HepG2 (cell line): ENCODE results near the gene CPNE4. TPM values are rescaled to one million over a fixed set of nuclear protein-coding genes. Genes with fewer than 3 reads are reported as not detected.

Source experiments
- ATAC-seq: fragments of 200-7000 bp; cut with Tn5 transposase; 3 replicates; pipeline ENCODE4 v1.9.1; 2020; ENCODE audit warnings: mild to moderate bottlenecking, moderate library complexity
- BruUV-seq: library from RNA; stranded (reverse); fragments of 400-500 nt; replicated peaks from 2 replicates; lab custom pipeline; 2021; lab: Mats Ljungman, UMichigan
- CTCF ChIA-PET: fragments of 300-600 bp; formaldehyde crosslinking; extraction: SDS; loops from one replicate; lab custom pipeline; 2021; ENCODE audit warnings: low total read pairs, inconsistent platforms, low intra/inter-chr PET ratio; lab: Yijun Ruan, JAX
- POLR2A ChIA-PET: fragments of 350-600 bp; sonication (Branson Sonifier 250); formaldehyde crosslinking; loops from one replicate; lab custom pipeline; 2020; ENCODE audit warnings: antibody characterized with exemption, inconsistent platforms; lab: Yijun Ruan, JAX
- DNase-seq: peaks from one replicate; pipeline ENCODE4 v3.0.0-alpha.2; 2015; ENCODE audit warnings: low spot score
- FAIRE-seq: peaks from 3 replicates; lab custom pipeline; 2011; peaks lifted over from hg19 to GRCh38; lab: Jason Lieb, UNC
- H2AFZ ChIP-seq: one replicate; pipeline ENCODE4 v1.6.1; 2011; ENCODE audit warnings: low read length, inconsistent platforms
- H3K27ac ChIP-seq: fragments of 300-600 bp; 3 replicates; pipeline ENCODE4 v1.8.0; 2011; ENCODE audit warnings: mixed run types, mild to moderate bottlenecking, mixed read lengths, low read length, inconsistent platforms; ENCODE audit not compliant: insufficient read depth; ENCODE audit errors: extremely low read length
- H3K27me3 ChIP-seq, 2 experiments: fragments of 200-600 bp in 1 of 2; 2 replicates in 1 of 2; 3 replicates in 1 of 2; pipeline versions ENCODE4 v1.6.0 to v1.8.0; 2011; ENCODE audit warnings: low read length in 2 of 2, mild to moderate bottlenecking in 2 of 2, moderate library complexity in 2 of 2, inconsistent platforms in 1 of 2; ENCODE audit not compliant: insufficient read depth in 2 of 2, control insufficient read depth in 1 of 2
- H3K36me3 ChIP-seq, 2 experiments: fragments of 200-600 bp in 1 of 2; replicated peaks in 1 of 2; 2 replicates in 1 of 2; 3 replicates in 1 of 2; pipeline versions ENCODE4 v1.5.1 to v1.8.0; 2011; ENCODE audit warnings: low read length in 2 of 2, inconsistent platforms in 1 of 2; ENCODE audit not compliant: insufficient read depth in 2 of 2, control insufficient read depth in 1 of 2
- H3K4me1 ChIP-seq: 2 replicates; pipeline ENCODE4 v1.5.1; 2012; ENCODE audit warnings: low read length, inconsistent platforms; ENCODE audit not compliant: insufficient read depth
- H3K4me2 ChIP-seq: 2 replicates; pipeline ENCODE4 v1.6.0; 2011; ENCODE audit warnings: low read depth, low read length, inconsistent platforms
- H3K4me3 ChIP-seq, 3 experiments: fragments of 200-600 bp in 1 of 3; sonication (generic), shearing (Covaris generic) in 1 of 3; replicated peaks in 1 of 3; 2 replicates each; pipeline ENCODE4 v1.5.1; 2011 to 2016; ENCODE audit warnings: low read length in 3 of 3, inconsistent platforms in 2 of 3, low read depth in 2 of 3, mild to moderate bottlenecking in 2 of 3, control low read depth in 1 of 3, mixed read lengths in 1 of 3; ENCODE audit not compliant: insufficient read depth in 1 of 3
- H3K79me2 ChIP-seq: one replicate; pipeline ENCODE4 v1.6.1; 2011; ENCODE audit warnings: low read length, inconsistent platforms; ENCODE audit not compliant: insufficient read depth
- H3K9ac ChIP-seq: 2 replicates; pipeline ENCODE4 v1.6.0; 2011; ENCODE audit warnings: mild to moderate bottlenecking, low read depth, low read length, inconsistent platforms; ENCODE audit not compliant: insufficient read depth
- H3K9me3 ChIP-seq: 2 replicates; pipeline ENCODE4 v1.5.1; 2012; ENCODE audit warnings: mild to moderate bottlenecking, low read length
- H4K20me1 ChIP-seq: 2 replicates; pipeline ENCODE4 v1.6.0; 2011; ENCODE audit warnings: inconsistent platforms, mild to moderate bottlenecking, low read length, moderate library complexity; ENCODE audit not compliant: insufficient read depth
- DMAP1 ChIP-seq: IDR thresholded peaks from 2 replicates; pipeline ENCODE4 v1.6.1; 2016
- JUND ChIP-seq: sonication (generic); formaldehyde crosslinking; IDR thresholded peaks from 2 replicates; pipeline ENCODE4 v1.8.0; 2022; ENCODE audit warnings: mild to moderate bottlenecking, missing genetic modification reagents
- ONECUT2 ChIP-seq: sonication (generic); formaldehyde crosslinking; IDR thresholded peaks from 2 replicates; pipeline ENCODE4 v1.4.0; 2020; ENCODE audit warnings: missing genetic modification reagents
- SYNCRIP ChIP-seq: fragments of 200-400 bp; formaldehyde crosslinking; IDR thresholded peaks from 2 replicates; pipeline ENCODE4 v1.6.1; 2018; ENCODE audit warnings: mild to moderate bottlenecking, low read depth, low read length; ENCODE audit not compliant: insufficient read depth
- TP53 ChIP-seq: sonication (generic); formaldehyde crosslinking; conservative IDR thresholded peaks from 2 replicates; pipeline ENCODE4 v1.4.0; 2020; ENCODE audit warnings: missing genetic modification reagents
- ZNF839 ChIP-seq: sonication (generic); formaldehyde crosslinking; IDR thresholded peaks from 2 replicates; pipeline ENCODE4 v1.4.0; 2020; ENCODE audit warnings: missing genetic modification reagents, mild to moderate bottlenecking, borderline replicate concordance
- ZSCAN20 ChIP-seq: sonication (generic); formaldehyde crosslinking; IDR thresholded peaks from 2 replicates; pipeline ENCODE4 v1.4.0; 2020; ENCODE audit warnings: missing genetic modification reagents, mild to moderate bottlenecking, borderline replicate concordance
- ZSCAN25 ChIP-seq: sonication (generic); formaldehyde crosslinking; IDR thresholded peaks from 2 replicates; pipeline ENCODE4 v1.8.0; 2022; ENCODE audit warnings: mild to moderate bottlenecking, missing genetic modification reagents
- ZSCAN9 ChIP-seq: IDR thresholded peaks from 2 replicates; pipeline ENCODE4 v1.6.1; 2016; ENCODE audit warnings: borderline replicate concordance
- WGBS: methylation state at CpG from one replicate; pipeline ENCODE4 v1.1.6; 2017; ENCODE audit warnings: low lambda C conversion rate; 5-methylcytosine and 5-hydroxymethylcytosine counted together
- in situ Hi-C: cut with HindIII; loops from 2 replicates; pipeline ENCODE4 v1.10.0; 2017; ENCODE audit warnings: low pct_unique_long_range_greater_than_20kb; ENCODE audit not compliant: extremely low pct_ligation_motif_present
- intact Hi-C: fragments of 100-400 bp; cut with micrococcal nuclease; formaldehyde crosslinking; loops from one replicate; pipeline ENCODE4 v1.10.0; 2022; ENCODE audit not compliant: unreplicated experiment
- polyA plus RNA-seq, 8 experiments: library from polyadenylated mRNA; depleted of rRNA in 3 of 8; stranded (reverse) in 7 of 8; unstranded in 1 of 8; fragments of >200 nt; fragmentation: Illumina TruSeq in 4 of 8; extraction: Trizol in 4 of 8; gene quantifications; 2 replicates each; pipeline versions ENCODE4 v1.2.1 to v1.2.3, GENCODE V29; 2011 to 2016; ENCODE audit warnings: low read depth in 4 of 8, missing spikeins in 1 of 8, mixed read lengths in 1 of 8; ENCODE audit not compliant: insufficient read depth in 1 of 8
- total RNA-seq, 5 experiments: library from RNA; depleted of rRNA; stranded (reverse); fragments of >200 nt; fragmentation: Illumina TruSeq; extraction: Trizol; gene quantifications; 2 replicates each; pipeline ENCODE4 v1.2.3, GENCODE V29; 2016; ENCODE audit warnings: low read depth in 1 of 5
- TF ChIP-seq, protein P1 (sequence below): sonication (generic); formaldehyde crosslinking; IDR thresholded peaks from 2 replicates; pipeline ENCODE4 v1.8.1; 2023; ENCODE audit warnings: mild to moderate bottlenecking, moderate library complexity, missing genetic modification reagents
- TF ChIP-seq, protein P2 (sequence below): sonication (generic); formaldehyde crosslinking; IDR thresholded peaks from 2 replicates; pipeline ENCODE4 v1.8.0; 2023; ENCODE audit warnings: mild to moderate bottlenecking, missing genetic modification reagents

CPNE4 gene
- total and polyA plus RNA-seq, 2 of the 13 experiments (the other 11 are each of a cell fraction or from before 2014, with no cell fraction given), result not detected

- no peak for TF ChIP-seq ZSCAN20 (CRISPR knock-in tag)
Measured at GRCh38 chr3:131616719-131617118, 418.1 kb downstream of the CPNE4 start (continued).

GRCh38 chr3:131612745-131613144 lies 422.1 kb downstream of the CPNE4 start:
- Histone ChIP-seq H2AFZ (no peak overlapping the region), H4K20me1 (no peaks in the 10 kb centered on the region), H3K27ac (no peak overlapping the region), H3K9ac (no peak overlapping the region), H3K79me2 (no peaks in the 10 kb centered on the region), H3K4me1 (no peaks in the 10 kb centered on the region), H3K36me3 (no peaks in the 10 kb centered on the region), H3K27me3 (no peaks in the 10 kb centered on the region), H3K9me3 (no peaks in the 10 kb centered on the region), H3K4me2 (no peak overlapping the region), H3K4me3 (no peak overlapping the region)
- POLR2A ChIA-PET, result no interaction called here
- no peak for DNase-seq
- in situ Hi-C loops, result no loop called here
- ATAC-seq, result no peak
- intact Hi-C loops, result no loop called here
- no TSS peak for BruUV-seq
- no peak for FAIRE-seq
- 0% methylated on average over 1 of the region's 1 CpG for WGBS
- CTCF ChIA-PET, result no interaction called here
- no peak for TF ChIP-seq ONECUT2 (CRISPR knock-in tag)
- TF ChIP-seq JUND (CRISPR knock-in tag), result no peak
- no peak for TF ChIP-seq SYNCRIP
- no peak for TF ChIP-seq TP53 (CRISPR knock-in tag)
- no peak for TF ChIP-seq DMAP1 (CRISPR knock-in tag)
- TF ChIP-seq, protein P1, sequence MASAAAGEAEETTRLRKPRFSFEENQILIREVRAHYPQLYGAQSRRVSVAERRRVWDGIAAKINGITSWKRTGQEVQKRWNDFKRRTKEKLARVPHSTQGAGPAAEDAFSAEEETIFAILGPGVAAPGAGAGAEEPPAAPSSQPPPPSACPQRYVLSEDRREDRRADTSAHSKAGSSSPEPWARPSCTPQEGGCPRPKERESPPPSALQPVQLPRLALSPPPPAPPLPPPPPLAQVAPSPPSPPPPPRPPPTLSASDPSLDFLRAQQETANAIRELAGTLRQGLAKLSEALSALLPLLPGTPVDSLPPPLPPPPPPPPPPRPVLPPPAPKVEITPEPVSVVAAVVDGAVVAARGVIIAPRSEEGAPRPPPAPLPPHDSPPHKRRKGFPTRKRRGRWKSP, result no peak
- no peak for TF ChIP-seq ZNF839 (CRISPR knock-in tag)
- no peak for TF ChIP-seq ZSCAN25 (CRISPR knock-in tag)
- TF ChIP-seq, protein P2, sequence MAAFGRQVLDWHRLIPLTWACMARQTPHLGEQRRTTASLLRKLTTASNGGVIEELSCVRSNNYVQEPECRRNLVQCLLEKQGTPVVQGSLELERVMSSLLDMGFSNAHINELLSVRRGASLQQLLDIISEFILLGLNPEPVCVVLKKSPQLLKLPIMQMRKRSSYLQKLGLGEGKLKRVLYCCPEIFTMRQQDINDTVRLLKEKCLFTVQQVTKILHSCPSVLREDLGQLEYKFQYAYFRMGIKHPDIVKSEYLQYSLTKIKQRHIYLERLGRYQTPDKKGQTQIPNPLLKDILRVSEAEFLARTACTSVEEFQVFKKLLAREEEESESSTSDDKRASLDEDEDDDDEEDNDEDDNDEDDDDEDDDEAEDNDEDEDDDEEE, result no peak
- no peak for TF ChIP-seq ZSCAN9
